AG09319 (cell line): Measurements from ENCODE around the gene ADI1.

Experiments used
- DNase-seq: peaks from one replicate; pipeline ENCODE4 v3.0.0-alpha.2; 2010; ENCODE audit warnings: low read depth; ENCODE audit errors: extremely low read depth
- TF ChIP-seq, protein P1 (sequence below): IDR thresholded peaks from 2 replicates; pipeline ENCODE4 v1.5.1; 2011; ENCODE audit warnings: low read depth, mild to moderate bottlenecking, inconsistent platforms, low read length, moderate library complexity

The ADI1 gene

GRCh38 chr2:3465844-3466481 is 53.4 kb downstream of the ADI1 start:
- DNase-seq = peak; percentile 42
- TF ChIP-seq, protein P1, sequence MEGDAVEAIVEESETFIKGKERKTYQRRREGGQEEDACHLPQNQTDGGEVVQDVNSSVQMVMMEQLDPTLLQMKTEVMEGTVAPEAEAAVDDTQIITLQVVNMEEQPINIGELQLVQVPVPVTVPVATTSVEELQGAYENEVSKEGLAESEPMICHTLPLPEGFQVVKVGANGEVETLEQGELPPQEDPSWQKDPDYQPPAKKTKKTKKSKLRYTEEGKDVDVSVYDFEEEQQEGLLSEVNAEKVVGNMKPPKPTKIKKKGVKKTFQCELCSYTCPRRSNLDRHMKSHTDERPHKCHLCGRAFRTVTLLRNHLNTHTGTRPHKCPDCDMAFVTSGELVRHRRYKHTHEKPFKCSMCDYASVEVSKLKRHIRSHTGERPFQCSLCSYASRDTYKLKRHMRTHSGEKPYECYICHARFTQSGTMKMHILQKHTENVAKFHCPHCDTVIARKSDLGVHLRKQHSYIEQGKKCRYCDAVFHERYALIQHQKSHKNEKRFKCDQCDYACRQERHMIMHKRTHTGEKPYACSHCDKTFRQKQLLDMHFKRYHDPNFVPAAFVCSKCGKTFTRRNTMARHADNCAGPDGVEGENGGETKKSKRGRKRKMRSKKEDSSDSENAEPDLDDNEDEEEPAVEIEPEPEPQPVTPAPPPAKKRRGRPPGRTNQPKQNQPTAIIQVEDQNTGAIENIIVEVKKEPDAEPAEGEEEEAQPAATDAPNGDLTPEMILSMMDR = no peak

DNA sequence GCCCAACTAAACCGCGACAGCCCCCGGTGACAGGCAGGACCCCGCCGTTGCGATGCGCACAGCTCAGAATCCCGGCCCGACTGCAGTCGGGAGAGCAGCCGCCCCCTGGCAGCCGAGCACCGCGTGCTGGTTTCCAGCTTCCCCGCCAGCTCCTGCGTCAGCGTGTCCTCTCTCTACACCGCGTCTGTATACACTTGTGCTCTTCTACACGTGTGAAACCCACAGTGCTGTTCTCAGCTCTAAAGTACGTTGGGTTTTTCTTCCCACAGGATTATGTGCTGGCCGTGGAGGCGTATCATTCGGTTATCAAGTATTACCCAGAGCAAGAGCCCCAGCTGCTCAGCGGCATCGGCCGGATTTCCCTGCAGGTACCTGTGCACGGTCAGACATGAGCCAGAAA is 54.0 kb downstream of the ADI1 start:
- TF ChIP-seq, protein P1 = no peak
- no peak for DNase-seq

GRCh38 chr2:3464401-3465005 is 54.8 kb downstream of the ADI1 start:
- TF ChIP-seq, protein P1 = no peak
- DNase-seq = no peak

- TF ChIP-seq, protein P1 = no peak
- no peak for DNase-seq
Measured at GRCh38 chr2:3463944-3464343, 55.4 kb downstream of the ADI1 start.

DNA sequence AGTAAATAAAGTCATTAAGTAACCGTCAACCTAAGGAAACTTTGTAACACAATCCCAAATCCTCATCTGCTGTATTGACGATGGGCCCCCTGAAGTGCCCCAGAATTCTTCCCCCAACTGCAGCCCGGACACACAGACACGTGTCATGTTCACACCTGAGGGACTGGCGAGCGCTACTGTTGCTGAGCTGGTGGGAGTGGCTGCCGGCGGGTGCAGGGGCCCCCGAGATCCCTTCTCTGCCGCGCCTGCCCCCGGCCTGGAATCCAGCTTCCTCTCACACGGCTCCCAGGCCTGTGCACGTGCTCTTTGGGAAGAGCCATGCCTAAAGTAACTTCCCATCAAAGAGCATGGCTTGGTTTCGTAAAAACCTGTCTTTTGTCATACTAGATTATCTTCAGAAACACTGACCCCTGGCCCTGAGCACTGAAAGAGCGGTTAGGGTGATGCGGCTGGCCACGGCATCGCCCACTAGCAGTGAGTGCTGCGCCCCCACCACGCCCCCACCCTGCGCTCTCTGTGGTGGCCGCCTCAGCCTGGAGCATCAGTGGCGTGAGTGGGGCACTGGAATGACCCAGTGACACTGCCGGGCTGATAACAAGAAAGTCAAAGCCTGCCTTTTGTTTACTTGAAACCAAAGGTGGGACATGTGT is 56.0 kb downstream of the ADI1 start:
- TF ChIP-seq, protein P1 = no peak

DNA sequence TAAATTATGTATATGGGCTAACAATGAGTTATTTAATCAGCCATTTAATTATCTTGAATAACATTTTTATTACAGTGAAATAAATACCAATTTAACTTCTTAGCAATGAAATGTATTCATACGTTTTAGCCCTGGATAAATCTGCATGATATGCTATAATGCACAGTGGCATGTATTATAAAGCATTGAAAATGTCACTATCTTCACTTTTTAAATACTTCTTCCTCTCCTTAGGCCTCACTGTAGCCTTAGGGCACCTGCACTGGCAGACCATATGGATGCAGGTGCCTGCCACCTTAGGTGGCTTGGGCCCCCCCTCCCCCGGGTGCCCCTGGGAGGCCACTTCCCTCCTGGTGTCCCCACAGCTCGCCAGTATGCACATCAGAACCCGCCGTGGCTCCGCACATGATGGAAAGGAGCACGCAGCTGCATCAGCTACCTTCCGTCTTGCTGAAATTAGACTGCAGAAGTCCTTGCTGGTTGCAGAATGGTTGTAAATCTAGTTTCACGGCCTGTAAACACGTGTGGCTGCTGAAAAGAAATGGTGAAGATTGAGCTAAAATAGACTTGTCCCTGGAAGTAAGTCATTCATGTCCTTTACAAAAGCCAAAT is 56.7 kb downstream of the ADI1 start:
- no peak for DNase-seq
- TF ChIP-seq, protein P1 = no peak

More for the DNA sequence above, 56.0 kb downstream of the ADI1 start:
- DNase-seq = no peak
